Body of pancreas (tissue), 4 donors: ENCODE results near the gene DCUN1D5.

Experiments used
- CTCF ChIP-seq, 7 experiments: fragments of 450-650 bp in 4 of 7; fragments of 200-600 bp in 3 of 7; sonication (generic) in 3 of 7; IDR thresholded peaks; one replicate each; pipeline ENCODE4 v1.5.1; 2016 to 2019; ENCODE audit warnings: antibody characterized with exemption in 7 of 7
- POLR2A ChIP-seq, 3 donors: fragments of 450-650 bp; IDR thresholded peaks; one replicate each; pipeline ENCODE4 v1.6.1; 2016; ENCODE audit warnings: antibody characterized with exemption in 3 of 3, mild to moderate bottlenecking in 2 of 3

GRCh38 chr11:103069367-103069766 is 22.6 kb downstream of the DCUN1D5 start:
- no peak for TF ChIP-seq CTCF (IDR thresholded peaks at IDR 0.05)
- TF ChIP-seq POLR2A (IDR thresholded peaks at IDR 0.05), result no peak
